GM18867 (cell line): Measurements from ENCODE around the gene HDAC1.
"Not testable (repeated sequence)": the region's sequence is repeated elsewhere in the genome, so short reads cannot be mapped to it uniquely, and the experiment has no call there.

ENCODE experiments used
- ATAC-seq: cut with Tn5 transposase; IDR thresholded peaks from one replicate; pipeline ENCODE4 v1.9.1; 2021; ENCODE audit warnings: mild to moderate bottlenecking, moderate library complexity; ENCODE audit not compliant: unreplicated experiment

Gene HDAC1

GRCh38 chr1:32273391-32274208 lies 18.3 kb upstream of the HDAC1 start:
- ATAC-seq, result no peak

- no peak for ATAC-seq
Observed at GRCh38 chr1:32274646-32275340, 17.1 kb upstream of the HDAC1 start.

- no peak for ATAC-seq
Observed at GRCh38 chr1:32275424-32275823, 16.5 kb upstream of the HDAC1 start.

GRCh38 chr1:32276032-32276782 lies 15.7 kb upstream of the HDAC1 start:
- no peak for ATAC-seq

- ATAC-seq, result not testable (repeated sequence)
Observed at GRCh38 chr1:32284777-32285176, 7.1 kb upstream of the HDAC1 start.

GRCh38 chr1:32285658-32286057 lies 6.2 kb upstream of the HDAC1 start:
- ATAC-seq, result no peak

- ATAC-seq, result no peak
Observed at GRCh38 chr1:32286763-32287162, 5.1 kb upstream of the HDAC1 start.

- ATAC-seq, result no peak
Observed at GRCh38 chr1:32289256-32289655, 2.6 kb upstream of the HDAC1 start.

- ATAC-seq, result no peak
Observed at GRCh38 chr1:32291145-32291707, 657 bp upstream of the HDAC1 start.

GRCh38 chr1:32298211-32298610 lies 6.3 kb downstream of the HDAC1 start:
- not testable (repeated sequence) for ATAC-seq

GRCh38 chr1:32299327-32299726 lies 7.4 kb downstream of the HDAC1 start:
- no peak for ATAC-seq

GRCh38 chr1:32303358-32303757 lies 11.5 kb downstream of the HDAC1 start:
- no peak for ATAC-seq

- no peak for ATAC-seq
Observed at GRCh38 chr1:32303997-32304622, 12.2 kb downstream of the HDAC1 start.

- no peak for ATAC-seq
Observed at GRCh38 chr1:32305310-32305709, 13.4 kb downstream of the HDAC1 start.

GRCh38 chr1:32307324-32307723 lies 15.4 kb downstream of the HDAC1 start:
- no peak for ATAC-seq

GRCh38 chr1:32309960-32310359 lies 18.1 kb downstream of the HDAC1 start:
- ATAC-seq, result no peak

- no peak for ATAC-seq
Observed at GRCh38 chr1:32311709-32312393, 20.0 kb downstream of the HDAC1 start.

GRCh38 chr1:32316903-32317277 lies 25.0 kb downstream of the HDAC1 start:
- ATAC-seq, result peak; percentile 19

- ATAC-seq, result no peak
Observed at GRCh38 chr1:32318127-32318869, 26.4 kb downstream of the HDAC1 start.
